Activated CD8-positive, alpha-beta T cell treated with anti-CD3 and anti-CD28 coated beads for 36 hours (primary cell): ENCODE measurements around the gene PIGQ. TPM values are rescaled to one million over a fixed set of nuclear protein-coding genes. Genes with fewer than 3 reads are reported as not detected.
A peak's percentile ranks its signal among the peaks of the same experiment; 100 is the strongest.

ENCODE experiments used
- ATAC-seq: fragments of 200-7000 bp; cut with Tn5 transposase; one replicate; pipeline ENCODE4 v1.10.0; 2021; ENCODE audit warnings: mild to moderate bottlenecking, moderate library complexity
- CTCF ChIA-PET: fragments of 350-600 bp; sonication (Branson Sonifier 250); formaldehyde crosslinking; loops from one replicate; lab custom pipeline; 2021; ENCODE audit warnings: antibody characterized with exemption; lab: Charles Lee
- POLR2A ChIA-PET: fragments of 350-600 bp; sonication (Branson Sonifier 250); formaldehyde crosslinking; loops from one replicate; lab custom pipeline; 2021; ENCODE audit warnings: antibody characterized with exemption; lab: Charles Lee
- DNase-seq: peaks from one replicate; pipeline ENCODE4 v3.0.0-alpha.2; 2020
- H3K27ac Mint-ChIP-seq: one replicate; pipeline ENCODE4 v1.8.0; 2021; ENCODE audit warnings: mild to moderate bottlenecking, mixed read lengths
- H3K27me3 Mint-ChIP-seq: one replicate; pipeline ENCODE4 v1.8.0; 2021; ENCODE audit warnings: mixed read lengths
- H3K36me3 Mint-ChIP-seq: one replicate; pipeline ENCODE4 v1.8.0; 2021; ENCODE audit warnings: low read depth, mixed read lengths
- H3K4me1 Mint-ChIP-seq: one replicate; pipeline ENCODE4 v1.8.0; 2021; ENCODE audit warnings: low read depth, mixed read lengths
- H3K4me3 Mint-ChIP-seq: one replicate; pipeline ENCODE4 v1.8.0; 2021; ENCODE audit warnings: mild to moderate bottlenecking, moderate library complexity, mixed read lengths
- H3K9me3 Mint-ChIP-seq: one replicate; pipeline ENCODE4 v1.8.0; 2021; ENCODE audit warnings: mixed read lengths
- CTCF ChIP-seq: fragments of 200-600 bp; IDR thresholded peaks from one replicate; pipeline ENCODE4 v1.8.0; 2022; ENCODE audit warnings: antibody characterized with exemption, mild to moderate bottlenecking
- intact Hi-C: fragments of 100-400 bp; cut with micrococcal nuclease; formaldehyde crosslinking; loops from one replicate; pipeline ENCODE4 v1.10.0; 2022
- total RNA-seq, 2 experiments: library from RNA; stranded (reverse); gene quantifications; one replicate each; pipeline ENCODE4 v1.2.3, GENCODE V29; 2021

The PIGQ gene
- total RNA-seq, 2 experiments from 2014 or later, result 18.5 to 18.6 TPM

DNA sequence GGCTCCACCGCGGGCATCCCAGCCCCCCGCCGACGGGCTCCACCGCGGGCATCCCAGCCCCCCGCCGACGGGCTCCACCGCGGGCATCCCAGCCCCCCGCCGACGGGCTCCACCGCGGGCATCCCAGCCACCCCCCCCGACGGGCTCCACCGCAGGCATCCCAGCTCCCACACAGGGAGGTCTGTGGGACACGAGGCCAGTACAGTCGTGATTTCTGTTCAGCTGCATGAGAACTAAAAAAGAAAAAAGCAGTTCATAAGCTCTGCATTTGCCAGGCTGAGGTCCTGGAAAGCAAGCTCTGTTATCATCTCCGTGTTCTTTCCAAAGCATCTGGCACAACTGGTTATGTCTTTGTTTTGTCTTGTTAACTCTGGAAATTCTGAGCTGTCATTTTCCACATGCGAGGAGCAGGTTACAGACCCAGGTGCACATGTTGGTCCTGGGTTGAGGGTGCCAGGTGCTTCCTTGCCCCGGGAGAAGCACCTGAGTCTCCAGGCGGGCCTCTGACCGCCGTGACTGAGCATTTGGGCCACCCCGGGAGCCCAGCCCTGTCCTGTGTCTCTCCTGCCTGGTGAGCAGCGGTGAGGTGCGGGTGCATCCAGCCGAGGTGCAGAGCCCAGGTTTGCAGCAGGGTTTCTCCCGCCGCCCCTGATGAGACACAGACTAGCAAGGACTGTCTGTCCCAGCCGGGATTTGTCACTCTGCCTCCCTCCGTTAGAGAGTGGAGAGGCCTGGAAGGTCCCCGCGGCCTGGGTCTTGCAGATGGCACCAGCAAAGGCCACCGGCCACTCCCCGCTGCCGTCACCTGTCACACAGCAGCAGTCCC lies 51.1 kb downstream of the PIGQ start:
- Mint-ChIP-seq H3K4me1 (peaks cover 6% of the 10 kb centered on the region), H3K27ac (no peak overlapping the region), H3K27me3 (no peaks in the 10 kb centered on the region), H3K4me3 (no peak overlapping the region), H3K36me3 (peaks cover 2% of the 10 kb centered on the region), H3K9me3 (no peaks in the 10 kb centered on the region)
- POLR2A ChIA-PET, result no interaction called here
- intact Hi-C loops, result no loop called here
- TF ChIP-seq CTCF, result no peak
- CTCF ChIA-PET, result interaction anchor here (1.0 kb wide), 1 partner anchor 11 kb away, joined by 3 read pairs; no protein-coding TSS in a partner anchor
- DNase-seq (no peak), ATAC-seq (no peak)

DNA sequence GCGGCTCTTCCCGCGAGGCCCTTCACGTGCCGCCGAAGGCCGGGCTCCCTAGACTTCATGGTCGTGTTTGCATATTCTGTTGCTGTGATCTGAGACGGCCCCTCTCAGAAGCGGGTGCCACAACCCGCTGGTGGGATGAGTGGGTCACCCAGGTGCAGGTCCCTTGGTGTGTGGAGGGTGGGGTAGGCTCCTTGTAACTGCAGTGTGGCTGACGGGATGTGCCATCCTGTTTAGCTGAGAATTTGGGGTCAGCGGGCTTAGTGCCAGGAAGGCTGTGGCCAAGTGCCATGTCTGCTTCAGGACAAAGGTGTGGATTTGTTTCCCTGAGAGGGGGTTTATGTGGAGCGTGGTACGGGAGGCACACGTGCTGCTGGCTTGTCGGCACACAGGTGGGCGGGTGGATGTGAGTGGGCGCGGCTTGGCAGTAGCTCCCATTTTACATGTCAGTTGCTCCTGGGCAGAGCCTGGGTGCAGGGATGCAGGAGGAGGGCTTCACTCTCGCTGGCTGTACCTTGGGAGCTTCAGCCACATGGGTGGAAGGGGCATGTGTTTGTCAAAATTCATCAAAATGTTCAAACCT lies 51.8 kb downstream of the PIGQ start:
- H3K9me3 Mint-ChIP-seq, result no peaks in the 10 kb centered on the region
- peaks cover 6% of the 10 kb centered on the region for H3K4me1 Mint-ChIP-seq
- H3K27ac Mint-ChIP-seq, result peak overlapping the region; percentile 20
- H3K27me3 Mint-ChIP-seq, result no peaks in the 10 kb centered on the region
- DNase-seq (no peak), ATAC-seq (no peak)
- intact Hi-C loops, result no loop called here
- peaks cover 2% of the 10 kb centered on the region for H3K36me3 Mint-ChIP-seq
- no peak overlapping the region for H3K4me3 Mint-ChIP-seq
- ChIA-PET POLR2A (no interaction called here), CTCF (no interaction called here)
- no peak for TF ChIP-seq CTCF

DNA sequence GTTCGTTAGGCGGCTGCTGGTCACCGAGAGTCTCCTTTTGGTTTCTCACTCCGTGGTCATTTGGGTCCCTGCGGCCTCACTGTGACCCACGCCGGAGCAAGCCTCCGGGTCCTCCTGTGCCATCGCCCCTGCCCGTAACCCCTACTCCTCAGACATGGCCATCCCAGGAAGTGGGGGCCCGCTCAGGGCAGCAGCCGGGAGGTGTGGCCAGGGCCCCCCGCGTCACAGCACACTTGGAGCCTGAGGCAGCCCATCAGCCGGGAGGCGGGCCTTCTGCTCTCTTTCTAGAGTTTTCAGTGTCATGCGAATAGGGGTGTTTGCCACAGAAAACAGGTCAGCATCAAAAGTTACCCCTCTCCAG lies 53.1 kb downstream of the PIGQ start:
- H3K27me3 Mint-ChIP-seq, result no peaks in the 10 kb centered on the region
- no peak overlapping the region for H3K4me3 Mint-ChIP-seq
- peaks cover 6% of the 10 kb centered on the region for H3K4me1 Mint-ChIP-seq
- DNase-seq (no peak), ATAC-seq (no peak)
- H3K9me3 Mint-ChIP-seq, result no peaks in the 10 kb centered on the region
- H3K36me3 Mint-ChIP-seq, result peaks cover 2% of the 10 kb centered on the region
- intact Hi-C loops, result no loop called here
- ChIA-PET CTCF (no interaction called here), POLR2A (no interaction called here)
- TF ChIP-seq CTCF, result no peak
- no peak overlapping the region for H3K27ac Mint-ChIP-seq

- Mint-ChIP-seq H3K4me1 (peaks cover 6% of the 10 kb centered on the region), H3K36me3 (peaks cover 2% of the 10 kb centered on the region), H3K9me3 (no peaks in the 10 kb centered on the region), H3K27ac (no peak overlapping the region), H3K27me3 (no peaks in the 10 kb centered on the region), H3K4me3 (no peak overlapping the region)
- no peak for ATAC-seq
- intact Hi-C loops, result no loop called here
- ChIA-PET POLR2A (interaction anchor here (0.6 kb wide), 1 partner anchor 42 kb away, joined by 3 read pairs; no protein-coding TSS in a partner anchor), CTCF (interaction anchor here (1.1 kb wide), 1 partner anchor 10 kb away, joined by 3 read pairs; no protein-coding TSS in a partner anchor)
- TF ChIP-seq CTCF, result no peak
- DNase-seq, result no peak
Measured at GRCh38 chr16:624526-625070, 54.8 kb downstream of the PIGQ start.
